ENCODE measurements around the gene SSC5D.

SSC5D gene

GRCh38 chr19:55520691-55521292 is 32.6 kb downstream of the SSC5D start:
- TF ChIP-seq NFIC (IDR thresholded peaks at IDR 0.05) (no peak), EP300 (IDR thresholded peaks at IDR 0.05; ENCODE audit: borderline replicate concordance) (no peak), TCF12 (IDR thresholded peaks at IDR 0.05; ENCODE audit: low read depth) (no peak), ZBTB7A (IDR thresholded peaks at IDR 0.05; ENCODE audit: low read depth) (no peak), TAF1 (IDR thresholded peaks at IDR 0.05; ENCODE audit: low read depth) (no peak), RAD21 (IDR thresholded peaks at IDR 0.05; ENCODE audit: low read depth) (no peak), YY1 (IDR thresholded peaks at IDR 0.05; ENCODE audit: low read depth) (no peak), EGR1 (IDR thresholded peaks at IDR 0.05) (no peak), CREB1 (IDR thresholded peaks at IDR 0.05; ENCODE audit: low read depth) (no peak), TEAD4 (IDR thresholded peaks at IDR 0.05) (no peak), CEBPB (IDR thresholded peaks at IDR 0.05) (no peak), REST (IDR thresholded peaks at IDR 0.05; ENCODE audit: low read depth) (no peak), USF1 (IDR thresholded peaks at IDR 0.05) (no peak)

DNA sequence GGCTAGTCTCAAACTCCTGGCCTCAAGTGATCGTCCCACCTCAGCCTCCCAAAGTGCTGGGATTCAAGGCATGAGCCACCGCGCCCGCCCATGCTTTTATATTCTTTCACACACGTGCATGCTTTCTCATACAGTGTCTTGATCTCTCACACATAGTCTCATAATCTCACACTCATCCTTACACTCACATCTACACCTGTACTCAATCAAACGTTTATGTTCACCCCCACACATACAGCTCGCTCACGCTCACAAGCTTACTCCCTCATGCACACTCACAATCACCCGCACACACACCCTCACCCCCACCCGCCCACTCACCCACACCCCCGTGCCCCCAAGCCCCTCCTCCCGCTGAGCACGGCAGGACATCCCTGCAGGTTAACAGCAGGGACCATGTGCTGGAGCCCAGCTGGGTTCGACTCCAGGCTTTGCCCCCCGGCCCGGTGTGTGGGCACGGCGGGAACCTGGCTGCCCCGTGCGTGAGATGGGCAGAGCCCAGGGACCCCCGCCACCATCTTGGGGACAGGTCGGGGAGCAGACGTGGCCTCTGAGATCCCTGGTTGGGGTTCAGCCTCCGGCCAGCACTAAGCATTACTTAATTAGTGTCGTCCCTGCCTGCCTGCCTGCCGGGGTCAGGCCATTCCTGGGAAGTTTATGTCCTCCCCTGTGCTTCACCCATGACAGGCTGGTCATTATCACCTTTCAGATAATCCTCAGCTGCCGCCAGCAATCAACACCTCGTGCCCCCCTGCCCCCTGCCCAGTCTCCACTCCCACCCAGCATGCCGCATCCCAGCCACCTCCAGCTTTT is 37.3 kb downstream of the SSC5D start:
- TF ChIP-seq EP300 (IDR thresholded peaks at IDR 0.05; ENCODE audit: borderline replicate concordance) (no peak), EGR1 (IDR thresholded peaks at IDR 0.05) (no peak), TEAD4 (IDR thresholded peaks at IDR 0.05) (no peak), YY1 (IDR thresholded peaks at IDR 0.05; ENCODE audit: low read depth) (no peak), REST (IDR thresholded peaks at IDR 0.05; ENCODE audit: low read depth) (no peak), CEBPB (IDR thresholded peaks at IDR 0.05) (no peak), USF1 (IDR thresholded peaks at IDR 0.05) (no peak), NFIC (IDR thresholded peaks at IDR 0.05) (no peak), TAF1 (IDR thresholded peaks at IDR 0.05; ENCODE audit: low read depth) (no peak), RAD21 (IDR thresholded peaks at IDR 0.05; ENCODE audit: low read depth) (no peak), ZBTB7A (IDR thresholded peaks at IDR 0.05; ENCODE audit: low read depth) (no peak)
- TF ChIP-seq, protein P1, sequence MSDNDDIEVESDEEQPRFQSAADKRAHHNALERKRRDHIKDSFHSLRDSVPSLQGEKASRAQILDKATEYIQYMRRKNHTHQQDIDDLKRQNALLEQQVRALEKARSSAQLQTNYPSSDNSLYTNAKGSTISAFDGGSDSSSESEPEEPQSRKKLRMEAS (IDR thresholded peaks at IDR 0.05): no peak

- TF ChIP-seq TCF12 (IDR thresholded peaks at IDR 0.05; ENCODE audit: low read depth): peak; percentile 90
- TF ChIP-seq ZBTB7A (IDR thresholded peaks at IDR 0.05; ENCODE audit: low read depth): peak; percentile 47; the same call in 1 of the 2 replicates
- TF ChIP-seq TAF1 (IDR thresholded peaks at IDR 0.05; ENCODE audit: low read depth): no peak
- no peak for TF ChIP-seq REST (IDR thresholded peaks at IDR 0.05; ENCODE audit: low read depth)
- TF ChIP-seq NFIC (IDR thresholded peaks at IDR 0.05): peak; percentile 97
- TF ChIP-seq EGR1 (IDR thresholded peaks at IDR 0.05): peak; percentile 25; the same call in 1 of the 2 replicates
- TF ChIP-seq CEBPB (IDR thresholded peaks at IDR 0.05): peak; percentile 35; the same call in 1 of the 2 replicates
- no peak for TF ChIP-seq RAD21 (IDR thresholded peaks at IDR 0.05; ENCODE audit: low read depth)
- TF ChIP-seq USF1 (IDR thresholded peaks at IDR 0.05): peak; percentile 23; the same call in 1 of the 2 replicates
- no peak for TF ChIP-seq YY1 (IDR thresholded peaks at IDR 0.05; ENCODE audit: low read depth)
- no peak; the same call in 1 of the 2 replicates for TF ChIP-seq CREB1 (IDR thresholded peaks at IDR 0.05; ENCODE audit: low read depth)
- TF ChIP-seq TEAD4 (IDR thresholded peaks at IDR 0.05): peak; percentile 78
- peak; percentile 75 for TF ChIP-seq EP300 (IDR thresholded peaks at IDR 0.05; ENCODE audit: borderline replicate concordance)
- TF ChIP-seq, protein P1 (IDR thresholded peaks at IDR 0.05): peak; percentile 98
- TF ChIP-seq FOXM1 (IDR thresholded peaks at IDR 0.05; ENCODE audit: borderline replicate concordance, low read depth): no peak
These were observed 38.3 kb downstream of the SSC5D start for GRCh38 chr19:55526216-55527196.

Data from Ishikawa (cell line).